HCT116 (cell line): ENCODE data around the gene GPR37. TPM values are rescaled to one million over a fixed set of nuclear protein-coding genes. Genes with fewer than 3 reads are reported as not detected.

Experiments
- ATAC-seq: fragments of 200-7000 bp; cut with Tn5 transposase; 2 replicates; pipeline ENCODE4 v1.9.1; 2020; ENCODE audit warnings: mild to moderate bottlenecking, moderate library complexity
- BruUV-seq: library from RNA; stranded (reverse); fragments of 400-500 nt; replicated peaks from 2 replicates; lab custom pipeline; 2021; lab: Mats Ljungman, UMichigan
- CTCF ChIA-PET: fragments of 300-600 bp; sonication (Branson Sonifier 250); formaldehyde crosslinking; loops from one replicate; lab custom pipeline; 2021; ENCODE audit warnings: antibody characterized with exemption; lab: Charles Lee
- POLR2A ChIA-PET: fragments of 300-600, 350-600 bp; sonication (Branson Sonifier 250); formaldehyde crosslinking; loops from one replicate; lab custom pipeline; 2021; ENCODE audit warnings: antibody characterized with exemption; lab: Charles Lee
- RAD21 ChIA-PET, 2 experiments: fragments of 300-600 bp; sonication (Branson Sonifier 250); formaldehyde crosslinking; loops; one replicate each; lab custom pipeline; 2023; ENCODE audit warnings: low total read pairs in 2 of 2; ENCODE audit not compliant: uncharacterized antibody in 2 of 2, unreplicated experiment in 2 of 2, low non-redundant PET in 1 of 2; lab: Charles Lee
- DNase-seq: peaks from one replicate; pipeline ENCODE4 v3.0.0-alpha.2; 2010; ENCODE audit warnings: low read depth, low spot score
- H2AFZ ChIP-seq: fragments of 200-600 bp; shearing (Covaris generic), sonication (generic); 2 replicates; pipeline ENCODE4 v1.6.1; 2017; ENCODE audit warnings: low read depth, mixed run types, mixed read lengths, antibody characterized with exemption, low read length; ENCODE audit not compliant: poor library complexity, severe bottlenecking
- H3K27ac ChIP-seq: 2 replicates; pipeline ENCODE4 v1.5.1; 2012; ENCODE audit warnings: low read depth, low read length
- H3K27me3 ChIP-seq: fragments of 200-600 bp; sonication (generic); 2 replicates; pipeline ENCODE4 v1.6.1; 2016; ENCODE audit warnings: mixed run types, low read length, mixed read lengths; ENCODE audit not compliant: insufficient read depth
- H3K36me3 ChIP-seq, 2 experiments: fragments of 200-500 bp in 1 of 2; fragments of 200-600 bp in 1 of 2; sonication (Bioruptor generic) in 1 of 2; sonication (generic) in 1 of 2; 2 replicates each; pipeline versions ENCODE4 v1.5.1 to v1.6.1; 2014 to 2016; ENCODE audit warnings: low read length in 2 of 2, inconsistent platforms in 1 of 2, mixed read lengths in 1 of 2, mixed run types in 1 of 2; ENCODE audit not compliant: insufficient read depth in 2 of 2, control insufficient read depth in 1 of 2
- H3K4me1 ChIP-seq, 2 experiments: fragments of 200-600 bp in 1 of 2; sonication (generic) in 1 of 2; 2 replicates each; pipeline versions ENCODE4 v1.5.1 to v1.6.1; 2012 to 2017; ENCODE audit warnings: low read length in 2 of 2, inconsistent platforms in 1 of 2, mild to moderate bottlenecking in 1 of 2, mixed read lengths in 1 of 2, mixed run types in 1 of 2, moderate library complexity in 1 of 2; ENCODE audit not compliant: insufficient read depth in 2 of 2, control insufficient read depth in 1 of 2
- H3K4me2 ChIP-seq: fragments of 200-600 bp; sonication (generic); 2 replicates; pipeline ENCODE4 v1.6.1; 2017; ENCODE audit warnings: mixed run types, low read length, mixed read lengths
- H3K4me3 ChIP-seq, 2 experiments: fragments of 200-600 bp in 1 of 2; sonication (generic) in 1 of 2; replicated peaks in 1 of 2; 2 replicates each; pipeline ENCODE4 v1.5.1; 2011 to 2016; ENCODE audit warnings: low read length in 2 of 2, control low read depth in 1 of 2, low read depth in 1 of 2, mild to moderate bottlenecking in 1 of 2, mixed read lengths in 1 of 2, mixed run types in 1 of 2
- H3K79me2 ChIP-seq: fragments of 200-600 bp; sonication (generic); 2 replicates; pipeline ENCODE4 v1.6.1; 2017; ENCODE audit warnings: mild to moderate bottlenecking, mixed run types, low read length, moderate library complexity, mixed read lengths; ENCODE audit not compliant: insufficient read depth
- H3K9ac ChIP-seq: fragments of 200-600 bp; sonication (generic); 2 replicates; pipeline ENCODE4 v1.6.1; 2016; ENCODE audit warnings: low read length, mixed read lengths
- H3K9me2 ChIP-seq: fragments of 200-600 bp; sonication (generic), shearing (Covaris generic); 2 replicates; pipeline ENCODE4 v1.6.1; 2017; ENCODE audit warnings: mixed run types, mild to moderate bottlenecking, moderate library complexity; ENCODE audit not compliant: insufficient read depth
- H3K9me3 ChIP-seq, 2 experiments: fragments of 200-500 bp in 1 of 2; fragments of 200-600 bp in 1 of 2; sonication (Bioruptor generic) in 1 of 2; sonication (generic) in 1 of 2; 2 replicates each; pipeline ENCODE4 v1.6.1; 2014 to 2017; ENCODE audit warnings: low read length in 2 of 2, mixed read lengths in 2 of 2, inconsistent platforms in 1 of 2, low read depth in 1 of 2, mild to moderate bottlenecking in 1 of 2, mixed run types in 1 of 2, moderate library complexity in 1 of 2; ENCODE audit not compliant: control insufficient read depth in 1 of 2, insufficient read depth in 1 of 2
- H4K20me1 ChIP-seq: fragments of 200-600 bp; sonication (generic), shearing (Covaris generic); 2 replicates; pipeline ENCODE4 v1.6.1; 2017; ENCODE audit warnings: mixed run types, mild to moderate bottlenecking, moderate library complexity; ENCODE audit not compliant: insufficient read depth
- ELF1 ChIP-seq: IDR thresholded peaks from 2 replicates; pipeline ENCODE4 v1.6.1; 2012; ENCODE audit warnings: low read depth, borderline replicate concordance
- EZH2 ChIP-seq: fragments of 200-600 bp; sonication (generic); IDR thresholded peaks from 2 replicates; pipeline ENCODE4 v1.6.1; 2017; ENCODE audit warnings: antibody characterized with exemption, mixed run types
- FOSL1 ChIP-seq: IDR thresholded peaks from 2 replicates; pipeline ENCODE4 v1.6.1; 2012; ENCODE audit warnings: low read depth
- JUND ChIP-seq: IDR thresholded peaks from 2 replicates; pipeline ENCODE4 v1.6.1; 2012
- MAX ChIP-seq: IDR thresholded peaks from 2 replicates; pipeline ENCODE4 v1.6.1; 2012
- POLR2A ChIP-seq: IDR thresholded peaks from 2 replicates; pipeline ENCODE4 v1.7.0; 2011; ENCODE audit warnings: borderline replicate concordance; ENCODE audit not compliant: insufficient read depth, insufficient read length; ENCODE audit errors: extremely low read depth
- POLR2AphosphoS5 ChIP-seq: IDR thresholded peaks from 2 replicates; pipeline ENCODE4 v1.6.1; 2011; ENCODE audit warnings: mild to moderate bottlenecking, low read depth, low read length, moderate library complexity
- RAD21 ChIP-seq: IDR thresholded peaks from 2 replicates; pipeline ENCODE4 v1.6.1; 2012; ENCODE audit warnings: low read depth, mild to moderate bottlenecking
- REST ChIP-seq: IDR thresholded peaks from 2 replicates; pipeline ENCODE4 v1.6.1; 2012; ENCODE audit warnings: low read depth
- SRF ChIP-seq: IDR thresholded peaks from 2 replicates; pipeline ENCODE4 v1.6.1; 2012; ENCODE audit warnings: low read depth
- ZNF274 ChIP-seq: fragments of 200-500 bp; sonication (Bioruptor generic); IDR thresholded peaks from 2 replicates; pipeline ENCODE4 v1.6.1; 2014; ENCODE audit warnings: mild to moderate bottlenecking, low read depth, low read length, inconsistent platforms
- intact Hi-C: fragments of 100-400 bp; cut with micrococcal nuclease; formaldehyde crosslinking; loops from 2 replicates; pipeline ENCODE4 v1.10.0; 2022
- total RNA-seq: library from RNA; stranded (reverse); gene quantifications from one replicate; pipeline ENCODE4 v1.2.1, GENCODE V29; 2021; ENCODE audit not compliant: unreplicated experiment
- TF ChIP-seq, protein P1 (sequence below): IDR thresholded peaks from 2 replicates; pipeline ENCODE4 v1.6.1; 2011; ENCODE audit warnings: mild to moderate bottlenecking, low read length, moderate library complexity; ENCODE audit not compliant: insufficient replicate concordance; ENCODE audit errors: extremely low read depth
- TF ChIP-seq, protein P2 (sequence below): IDR thresholded peaks from 2 replicates; pipeline ENCODE4 v1.6.1; 2012

The GPR37 gene
- total RNA-seq, 1 experiment from 2014 or later: 2.2 TPM

DNA sequence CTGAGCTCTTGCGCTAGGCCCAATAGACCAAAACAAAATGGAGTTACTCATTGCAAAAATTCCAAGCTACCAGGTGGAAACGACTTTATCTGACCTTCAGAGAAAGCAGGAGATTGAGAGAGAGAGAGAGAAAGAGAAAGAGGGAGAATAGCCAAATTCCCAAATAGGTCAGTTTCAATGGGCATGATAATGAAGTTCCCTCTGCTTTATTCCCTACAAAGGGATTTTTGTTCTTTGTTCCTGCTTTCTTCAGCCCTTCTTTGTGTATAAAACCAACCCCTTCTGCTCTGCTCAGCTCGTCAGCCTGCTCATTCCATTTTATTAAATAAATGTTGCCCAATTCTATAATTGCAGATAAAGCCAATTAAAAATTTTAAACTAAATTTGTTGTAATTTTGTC lies 45.0 kb upstream of the GPR37 start:
- DNase-seq: no peak
- no peaks in the 10 kb centered on the region for H3K9me3 ChIP-seq
- intact Hi-C loops: no loop called here
- POLR2A ChIA-PET: interaction anchor here (0.6 kb wide), 1 partner anchor 12 kb away, joined by 3 read pairs; no protein-coding TSS in a partner anchor
- no peaks in the 10 kb centered on the region for H4K20me1 ChIP-seq
- H3K36me3 ChIP-seq: no peaks in the 10 kb centered on the region
- no peaks in the 10 kb centered on the region for H3K27me3 ChIP-seq
- H3K4me3 ChIP-seq: no peak overlapping the region
- no peak overlapping the region for H3K9ac ChIP-seq
- BruUV-seq: no TSS peak
- no peak overlapping the region for H3K27ac ChIP-seq
- CTCF ChIA-PET: no interaction called here
- ATAC-seq: no peak
- no peaks in the 10 kb centered on the region for H3K79me2 ChIP-seq
- no peaks in the 10 kb centered on the region; a peak in 1 of 4 replicates for H3K4me1 ChIP-seq
- RAD21 ChIA-PET: no interaction called here
- no peak for TF ChIP-seq SRF
- no peak for TF ChIP-seq MAX
- no peak for TF ChIP-seq ZNF274
- no peak for TF ChIP-seq RAD21
- no peak for TF ChIP-seq JUND
- TF ChIP-seq, protein P1, sequence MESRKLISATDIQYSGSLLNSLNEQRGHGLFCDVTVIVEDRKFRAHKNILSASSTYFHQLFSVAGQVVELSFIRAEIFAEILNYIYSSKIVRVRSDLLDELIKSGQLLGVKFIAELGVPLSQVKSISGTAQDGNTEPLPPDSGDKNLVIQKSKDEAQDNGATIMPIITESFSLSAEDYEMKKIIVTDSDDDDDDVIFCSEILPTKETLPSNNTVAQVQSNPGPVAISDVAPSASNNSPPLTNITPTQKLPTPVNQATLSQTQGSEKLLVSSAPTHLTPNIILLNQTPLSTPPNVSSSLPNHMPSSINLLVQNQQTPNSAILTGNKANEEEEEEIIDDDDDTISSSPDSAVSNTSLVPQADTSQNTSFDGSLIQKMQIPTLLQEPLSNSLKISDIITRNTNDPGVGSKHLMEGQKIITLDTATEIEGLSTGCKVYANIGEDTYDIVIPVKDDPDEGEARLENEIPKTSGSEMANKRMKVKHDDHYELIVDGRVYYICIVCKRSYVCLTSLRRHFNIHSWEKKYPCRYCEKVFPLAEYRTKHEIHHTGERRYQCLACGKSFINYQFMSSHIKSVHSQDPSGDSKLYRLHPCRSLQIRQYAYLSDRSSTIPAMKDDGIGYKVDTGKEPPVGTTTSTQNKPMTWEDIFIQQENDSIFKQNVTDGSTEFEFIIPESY: no peak
- TF ChIP-seq, protein P2, sequence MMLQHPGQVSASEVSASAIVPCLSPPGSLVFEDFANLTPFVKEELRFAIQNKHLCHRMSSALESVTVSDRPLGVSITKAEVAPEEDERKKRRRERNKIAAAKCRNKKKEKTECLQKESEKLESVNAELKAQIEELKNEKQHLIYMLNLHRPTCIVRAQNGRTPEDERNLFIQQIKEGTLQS: no peak
- no peak for TF ChIP-seq POLR2AphosphoS5
- TF ChIP-seq REST: no peak
- TF ChIP-seq FOSL1: no peak
- TF ChIP-seq ELF1: no peak
- no peak for TF ChIP-seq POLR2A
- TF ChIP-seq EZH2: no peak
- H3K9me2 ChIP-seq: no peaks in the 10 kb centered on the region
- H2AFZ ChIP-seq: no peak overlapping the region
- no peak overlapping the region for H3K4me2 ChIP-seq
